SK-N-SH treated with all-trans-retinoic acid at 6 μM for 48 hours (cell line): ENCODE results near the gene DCPS.

ENCODE experiments used
- ATAC-seq: fragments of 200-7000 bp; cut with Tn5 transposase; 3 replicates; pipeline ENCODE4 v1.9.1; 2020; ENCODE audit warnings: mild to moderate bottlenecking, moderate library complexity
- ARNTL ChIP-seq: fragments of 450-650 bp; formaldehyde crosslinking; IDR thresholded peaks from 2 replicates; pipeline ENCODE4 v1.5.0; 2020; ENCODE audit warnings: low read depth, mild to moderate bottlenecking, moderate library complexity, borderline replicate concordance
- CSDC2 ChIP-seq: fragments of 250-450 bp; sonication (Bioruptor Pico); IDR thresholded peaks from 2 replicates; pipeline ENCODE4 v1.5.0; 2020; ENCODE audit warnings: mild to moderate bottlenecking, moderate library complexity
- ESRRG ChIP-seq: fragments of 250-450 bp; sonication (Bioruptor Pico); IDR thresholded peaks from 2 replicates; pipeline ENCODE4 v1.6.1; 2021; ENCODE audit warnings: mild to moderate bottlenecking
- GLIS3 ChIP-seq: fragments of 250-450 bp; sonication (Bioruptor Pico); IDR thresholded peaks from 2 replicates; pipeline ENCODE4 v1.5.0; 2020; ENCODE audit warnings: mild to moderate bottlenecking, moderate library complexity
- ISL1 ChIP-seq: fragments of 250-450 bp; sonication (Bioruptor Pico); IDR thresholded peaks from 2 replicates; pipeline ENCODE4 v2.1.2; 2022; ENCODE audit warnings: mild to moderate bottlenecking, moderate library complexity
- OSR1 ChIP-seq: fragments of 250-450 bp; sonication (Bioruptor Pico); IDR thresholded peaks from 2 replicates; pipeline ENCODE4 v1.8.0; 2022; ENCODE audit warnings: moderate library complexity, mild to moderate bottlenecking, inconsistent platforms
- PATZ1 ChIP-seq: fragments of 250-450 bp; sonication (Bioruptor Pico); IDR thresholded peaks from 2 replicates; pipeline ENCODE4 v1.8.0; 2020; ENCODE audit warnings: mild to moderate bottlenecking, moderate library complexity, borderline replicate concordance
- POU6F1 ChIP-seq: fragments of 250-450 bp; sonication (Bioruptor Pico); IDR thresholded peaks from 2 replicates; pipeline ENCODE4 v1.8.0; 2021; ENCODE audit warnings: low read depth, mild to moderate bottlenecking, moderate library complexity, borderline replicate concordance
- PPARA ChIP-seq: fragments of 250-450 bp; sonication (Bioruptor Pico); IDR thresholded peaks from 2 replicates; pipeline ENCODE4 v1.5.0; 2020; ENCODE audit warnings: mild to moderate bottlenecking, borderline replicate concordance
- RARB ChIP-seq: fragments of 250-450 bp; sonication (Bioruptor Pico); IDR thresholded peaks from 2 replicates; pipeline ENCODE4 v1.8.0; 2021; ENCODE audit warnings: mild to moderate bottlenecking, moderate library complexity
- SNAI2 ChIP-seq: fragments of 250-450 bp; sonication (Bioruptor Pico); IDR thresholded peaks from 2 replicates; pipeline ENCODE4 v1.5.0; 2020; ENCODE audit warnings: mild to moderate bottlenecking, moderate library complexity
- TCF4 ChIP-seq: fragments of 250-450 bp; sonication (Bioruptor Pico); IDR thresholded peaks from 2 replicates; pipeline ENCODE4 v1.8.0; 2021; ENCODE audit warnings: mild to moderate bottlenecking, moderate library complexity, borderline replicate concordance
- TOX ChIP-seq: fragments of 250-450 bp; sonication (Bioruptor Pico); IDR thresholded peaks from 2 replicates; pipeline ENCODE4 v1.8.0; 2021; ENCODE audit warnings: mild to moderate bottlenecking, moderate library complexity, borderline replicate concordance
- TSHZ2 ChIP-seq: fragments of 250-450 bp; sonication (Bioruptor Pico); IDR thresholded peaks from 2 replicates; pipeline ENCODE4 v1.5.0; 2020; ENCODE audit warnings: mild to moderate bottlenecking, moderate library complexity
- ZFP3 ChIP-seq: fragments of 250-450 bp; sonication (Bioruptor Pico); IDR thresholded peaks from 2 replicates; pipeline ENCODE4 v1.5.0; 2020; ENCODE audit warnings: mild to moderate bottlenecking, moderate library complexity
- ZFP30 ChIP-seq: fragments of 450-650 bp; formaldehyde crosslinking; IDR thresholded peaks from 2 replicates; pipeline ENCODE4 v1.5.0; 2022; ENCODE audit warnings: mild to moderate bottlenecking, moderate library complexity
- ZNF565 ChIP-seq: fragments of 450-650 bp; formaldehyde crosslinking; conservative IDR thresholded peaks from 2 replicates; pipeline ENCODE4 v1.5.0; 2020; ENCODE audit warnings: low read depth, mild to moderate bottlenecking, moderate library complexity
- ZNF70 ChIP-seq: fragments of 450-650 bp; formaldehyde crosslinking; IDR thresholded peaks from 2 replicates; pipeline ENCODE4 v1.5.0; 2020; ENCODE audit warnings: mild to moderate bottlenecking, moderate library complexity
- TF ChIP-seq, protein P1 (sequence below): fragments of 250-450 bp; sonication (Bioruptor Pico); IDR thresholded peaks from 2 replicates; pipeline ENCODE4 v1.5.1; 2020; ENCODE audit warnings: low read depth, mild to moderate bottlenecking, moderate library complexity
- TF ChIP-seq, protein P2 (sequence below): fragments of 250-450 bp; sonication (Bioruptor Pico); IDR thresholded peaks from 2 replicates; pipeline ENCODE4 v1.5.1; 2021; ENCODE audit warnings: mild to moderate bottlenecking, moderate library complexity

The DCPS gene

GRCh38 chr11:126359431-126360048 is 55.7 kb downstream of the DCPS start:
- ATAC-seq = peak; percentile 45
- no peak for TF ChIP-seq POU6F1
- TF ChIP-seq TCF4 = peak; percentile 79; the same call in 1 of the 2 replicates

DNA sequence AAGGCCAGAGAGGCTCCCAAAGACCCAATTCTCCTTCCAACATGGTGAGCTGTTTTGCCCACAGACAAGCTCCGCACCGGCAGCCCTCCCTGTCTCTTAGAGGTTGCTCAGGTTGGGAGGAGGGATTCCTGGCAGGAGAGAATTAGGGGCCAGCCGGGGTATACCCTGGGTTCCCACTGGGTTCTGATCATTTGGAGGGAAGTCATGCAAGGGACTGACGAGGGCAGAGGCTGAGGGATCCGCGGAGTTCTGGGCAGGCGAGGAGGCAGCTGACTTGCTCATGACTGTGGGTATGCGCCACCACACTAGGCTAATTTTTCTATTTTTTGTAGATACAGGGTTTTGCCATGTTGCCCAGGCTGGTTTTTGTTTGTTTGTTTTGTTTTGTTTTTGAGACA is 56.2 kb downstream of the DCPS start:
- no peak for ATAC-seq
- no peak for TF ChIP-seq GLIS3 (CRISPR knock-in tag)
- TF ChIP-seq ARNTL = no peak
- no peak for TF ChIP-seq CSDC2 (CRISPR knock-in tag)
- TF ChIP-seq, protein P1, sequence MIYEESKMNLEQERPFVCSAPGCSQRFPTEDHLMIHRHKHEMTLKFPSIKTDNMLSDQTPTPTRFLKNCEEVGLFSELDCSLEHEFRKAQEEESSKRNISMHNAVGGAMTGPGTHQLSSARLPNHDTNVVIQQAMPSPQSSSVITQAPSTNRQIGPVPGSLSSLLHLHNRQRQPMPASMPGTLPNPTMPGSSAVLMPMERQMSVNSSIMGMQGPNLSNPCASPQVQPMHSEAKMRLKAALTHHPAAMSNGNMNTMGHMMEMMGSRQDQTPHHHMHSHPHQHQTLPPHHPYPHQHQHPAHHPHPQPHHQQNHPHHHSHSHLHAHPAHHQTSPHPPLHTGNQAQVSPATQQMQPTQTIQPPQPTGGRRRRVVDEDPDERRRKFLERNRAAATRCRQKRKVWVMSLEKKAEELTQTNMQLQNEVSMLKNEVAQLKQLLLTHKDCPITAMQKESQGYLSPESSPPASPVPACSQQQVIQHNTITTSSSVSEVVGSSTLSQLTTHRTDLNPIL = no peak
- no peak for TF ChIP-seq TSHZ2
- TF ChIP-seq RARB (CRISPR knock-in tag) = no peak
- TF ChIP-seq POU6F1 = no peak
- TF ChIP-seq OSR1 (CRISPR knock-in tag) = no peak
- TF ChIP-seq ZNF565 (CRISPR knock-in tag) = no peak
- no peak for TF ChIP-seq ESRRG
- TF ChIP-seq ZFP30 = no peak
- no peak for TF ChIP-seq TOX (CRISPR knock-in tag)
- no peak for TF ChIP-seq ISL1 (CRISPR knock-in tag)
- TF ChIP-seq SNAI2 (CRISPR knock-in tag) = no peak
- TF ChIP-seq PATZ1 (CRISPR knock-in tag) = no peak
- no peak for TF ChIP-seq PPARA (CRISPR knock-in tag)
- TF ChIP-seq, all 23 proteins: peak for 0

DNA sequence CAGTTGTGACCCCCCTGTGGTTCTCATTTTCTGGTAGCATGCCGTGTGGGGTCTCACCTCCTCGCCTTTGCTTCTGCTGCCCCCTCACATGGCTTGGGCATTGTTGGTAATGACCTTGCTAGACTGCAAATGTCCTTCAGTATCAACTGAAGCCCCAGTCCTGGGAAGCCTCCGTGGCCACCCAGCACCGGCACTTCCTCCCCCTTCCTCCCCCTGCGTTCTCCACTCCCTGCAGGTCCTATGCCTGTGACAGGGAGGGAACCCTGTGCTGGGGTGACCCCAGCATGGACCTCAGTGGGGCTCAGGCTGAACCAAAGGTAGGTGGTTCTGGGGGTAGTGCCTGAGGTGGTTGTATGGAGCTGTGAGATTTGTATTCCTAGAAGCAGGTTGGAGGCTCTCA is 57.5 kb downstream of the DCPS start:
- ATAC-seq = no peak
- TF ChIP-seq ARNTL (no peak), PPARA (CRISPR knock-in tag) (no peak), ZFP3 (CRISPR knock-in tag) (no peak), CSDC2 (CRISPR knock-in tag) (no peak), OSR1 (CRISPR knock-in tag) (no peak), SNAI2 (CRISPR knock-in tag) (no peak), RARB (CRISPR knock-in tag) (no peak), ZNF70 (no peak), POU6F1 (no peak), ESRRG (no peak), TCF4 (no peak), ISL1 (CRISPR knock-in tag) (no peak), ZNF565 (CRISPR knock-in tag) (no peak), TOX (CRISPR knock-in tag) (no peak), TSHZ2 (no peak), ZFP30 (no peak)
- TF ChIP-seq, protein P2, sequence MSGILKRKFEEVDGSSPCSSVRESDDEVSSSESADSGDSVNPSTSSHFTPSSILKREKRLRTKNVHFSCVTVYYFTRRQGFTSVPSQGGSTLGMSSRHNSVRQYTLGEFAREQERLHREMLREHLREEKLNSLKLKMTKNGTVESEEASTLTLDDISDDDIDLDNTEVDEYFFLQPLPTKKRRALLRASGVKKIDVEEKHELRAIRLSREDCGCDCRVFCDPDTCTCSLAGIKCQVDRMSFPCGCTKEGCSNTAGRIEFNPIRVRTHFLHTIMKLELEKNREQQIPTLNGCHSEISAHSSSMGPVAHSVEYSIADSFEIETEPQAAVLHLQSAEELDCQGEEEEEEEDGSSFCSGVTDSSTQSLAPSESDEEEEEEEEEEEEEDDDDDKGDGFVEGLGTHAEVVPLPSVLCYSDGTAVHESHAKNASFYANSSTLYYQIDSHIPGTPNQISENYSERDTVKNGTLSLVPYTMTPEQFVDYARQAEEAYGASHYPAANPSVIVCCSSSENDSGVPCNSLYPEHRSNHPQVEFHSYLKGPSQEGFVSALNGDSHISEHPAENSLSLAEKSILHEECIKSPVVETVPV (CRISPR knock-in tag) = no peak
